Suppressor macrophage (primary cell): ENCODE data around the gene CDH15.
A peak's percentile ranks its signal among the peaks of the same experiment; 100 is the strongest.
"Not testable (repeated sequence)": the region's sequence is repeated elsewhere in the genome, so short reads cannot be mapped to it uniquely, and the experiment has no call there.

Experiments used
- DNase-seq, 4 experiments: peaks; one replicate each; pipeline ENCODE4 v3.0.0-alpha.2; 2020 to 2022

The CDH15 gene

DNA sequence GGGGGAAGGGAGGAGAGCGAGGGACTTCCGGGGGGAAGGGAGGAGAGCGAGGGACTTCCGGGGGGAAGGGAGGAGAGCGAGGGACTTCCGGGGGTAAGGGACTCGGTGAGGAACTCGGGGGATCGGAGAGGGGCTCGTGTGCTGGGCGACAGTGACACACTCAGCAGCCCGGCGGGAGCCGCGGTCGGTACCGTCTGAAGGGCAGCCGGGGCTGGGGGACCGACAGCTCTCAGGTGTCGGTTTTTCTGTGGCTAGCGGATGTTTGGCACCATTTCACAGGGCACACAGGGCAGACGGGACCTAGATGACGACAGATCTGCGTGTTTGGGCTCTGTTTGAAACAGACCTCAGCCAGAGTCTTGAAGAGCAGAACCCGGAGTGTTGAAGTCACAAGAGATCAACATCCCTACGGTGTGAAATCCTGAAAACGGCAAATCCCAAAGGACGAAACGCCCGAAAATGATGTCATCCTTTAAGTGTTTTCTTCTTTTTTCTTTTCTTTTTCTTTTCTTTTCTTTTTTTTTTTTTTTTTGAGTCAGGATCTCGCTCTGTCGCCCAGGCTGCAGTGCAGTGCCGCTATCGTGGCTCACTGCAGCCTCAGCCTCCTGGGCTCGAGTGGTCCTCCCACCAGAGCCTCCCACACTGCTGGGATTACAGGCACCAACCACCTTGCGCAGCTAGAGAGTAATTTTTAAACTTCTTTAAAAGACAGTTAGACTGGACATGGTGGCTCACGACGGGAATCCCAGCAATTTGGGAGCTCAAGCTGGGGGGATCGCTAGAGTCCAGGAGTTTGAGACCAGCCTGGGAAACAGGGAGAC lies 69.8 kb downstream of the CDH15 start:
- peak; percentile 60 to 80 (median 74) for DNase-seq

- no peak for DNase-seq
Observed at GRCh38 chr16:89242795-89243200, 71.2 kb downstream of the CDH15 start.

- no peak for DNase-seq
Observed at GRCh38 chr16:89243664-89244063, 72.1 kb downstream of the CDH15 start.

GRCh38 chr16:89244264-89244663 lies 72.7 kb downstream of the CDH15 start:
- DNase-seq, result not testable (repeated sequence)

- DNase-seq, result no peak
Observed at GRCh38 chr16:89244754-89245153, 73.2 kb downstream of the CDH15 start.
